ENCODE data around the gene NHERF1. TPM values are rescaled to one million over a fixed set of nuclear protein-coding genes. Genes with fewer than 3 reads are reported as not detected.
A peak's percentile ranks its signal among the peaks of the same experiment; 100 is the strongest.

The NHERF1 gene
- polyA plus RNA-seq, 1 donor (not counting 4 experiments of a cell fraction or from before 2014, with no cell fraction given): 45.6 TPM

- Histone ChIP-seq H2AFZ (ENCODE audit: control insufficient read depth, low read length) (no peak overlapping the region), H3K4me2 (ENCODE audit: control insufficient read depth, extremely low read depth, insufficient read depth, low read depth, low read length) (no peak overlapping the region), H3K9ac (ENCODE audit: control insufficient read depth, extremely low read depth, insufficient read depth, low read length) (no peak overlapping the region), H4K20me1 (ENCODE audit: control insufficient read depth, extremely low read depth, insufficient read depth, low read length) (peaks cover 1% of the 10 kb centered on the region), H3K27ac (ENCODE audit: control insufficient read depth, insufficient read depth, low read length) (no peak overlapping the region), H3K9me3 (ENCODE audit: control insufficient read depth, low read depth, low read length) (no peaks in the 10 kb centered on the region), H3K4me1 (ENCODE audit: control insufficient read depth, extremely low read depth, insufficient read depth, low read length) (peaks cover 20% of the 10 kb centered on the region), H3K9me1 (ENCODE audit: control insufficient read depth, extremely low read depth, insufficient read depth, low read length) (peaks cover 5% of the 10 kb centered on the region), H3K36me3 (ENCODE audit: control insufficient read depth in 2 of 2, extremely low read depth in 1 of 2, insufficient read depth in 2 of 2, low read length in 2 of 2) (no peaks in the 10 kb centered on the region), H3K27me3 (ENCODE audit: control insufficient read depth, extremely low read depth, insufficient read depth, low read length) (peaks cover 1% of the 10 kb centered on the region), H3K4me3 (ENCODE audit: control insufficient read depth in 2 of 3, extremely low read depth in 1 of 3, insufficient read depth in 2 of 3, low read depth in 1 of 3, low read length in 3 of 3) (no peak overlapping the region), H3K79me2 (ENCODE audit: control insufficient read depth, insufficient read depth, low read length) (peaks cover 33% of the 10 kb centered on the region)
- no peak for TF ChIP-seq EZH2 (IDR thresholded peaks at IDR 0.05; ENCODE audit: low read length)
- TF ChIP-seq CTCF (optimal IDR thresholded peaks at IDR 0.05 in 1 of 3, IDR thresholded peaks at IDR 0.05 in 1 of 3, conservative IDR thresholded peaks at IDR 0.05 in 1 of 3; ENCODE audit: extremely low read depth in 1 of 3, insufficient read depth in 2 of 3, low read length in 3 of 3): no peak
- dilution Hi-C loops (cut with MboI; ENCODE audit: extremely low pct_ligation_motif_present, low sequenced_read_pairs): no loop called here
- DNase-seq (ENCODE audit: low read depth, low spot score) (no peak), FAIRE-seq (no peak)
These were observed 1.5 kb upstream of the NHERF1 start for GRCh38 chr17:74746922-74747321.

- no peak for DNase-seq (ENCODE audit: low read depth, low spot score)
- H3K79me2 ChIP-seq (ENCODE audit: control insufficient read depth, insufficient read depth, low read length): peaks cover 44% of the 10 kb centered on the region
- H3K4me2 ChIP-seq (ENCODE audit: control insufficient read depth, extremely low read depth, insufficient read depth, low read depth, low read length): peak overlapping the region; percentile 95
- dilution Hi-C loops (cut with MboI; ENCODE audit: extremely low pct_ligation_motif_present, low sequenced_read_pairs): no loop called here
- H3K36me3 ChIP-seq (ENCODE audit: control insufficient read depth in 2 of 2, extremely low read depth in 1 of 2, insufficient read depth in 2 of 2, low read length in 2 of 2): no peaks in the 10 kb centered on the region
- H3K4me1 ChIP-seq (ENCODE audit: control insufficient read depth, extremely low read depth, insufficient read depth, low read length): peaks cover 20% of the 10 kb centered on the region
- H3K9me1 ChIP-seq (ENCODE audit: control insufficient read depth, extremely low read depth, insufficient read depth, low read length): peaks cover 5% of the 10 kb centered on the region
- H3K27ac ChIP-seq (ENCODE audit: control insufficient read depth, insufficient read depth, low read length): no peak overlapping the region
- H2AFZ ChIP-seq (ENCODE audit: control insufficient read depth, low read length): peak overlapping the region; percentile 46
- peak overlapping the region; percentile 54 to 93 (median 81) for H3K4me3 ChIP-seq (ENCODE audit: control insufficient read depth in 2 of 3, extremely low read depth in 1 of 3, insufficient read depth in 2 of 3, low read depth in 1 of 3, low read length in 3 of 3)
- H3K9me3 ChIP-seq (ENCODE audit: control insufficient read depth, low read depth, low read length): no peaks in the 10 kb centered on the region
- H4K20me1 ChIP-seq (ENCODE audit: control insufficient read depth, extremely low read depth, insufficient read depth, low read length): no peaks in the 10 kb centered on the region
- peak overlapping the region; percentile 14 for H3K9ac ChIP-seq (ENCODE audit: control insufficient read depth, extremely low read depth, insufficient read depth, low read length)
- TF ChIP-seq EZH2 (IDR thresholded peaks at IDR 0.05; ENCODE audit: low read length) (no peak), CTCF (optimal IDR thresholded peaks at IDR 0.05 in 1 of 3, IDR thresholded peaks at IDR 0.05 in 1 of 3, conservative IDR thresholded peaks at IDR 0.05 in 1 of 3; ENCODE audit: extremely low read depth in 1 of 3, insufficient read depth in 2 of 3, low read length in 3 of 3) (peak in 1 of 3 experiments; percentile 9)
- FAIRE-seq: no peak
- H3K27me3 ChIP-seq (ENCODE audit: control insufficient read depth, extremely low read depth, insufficient read depth, low read length): no peaks in the 10 kb centered on the region
These were observed 224 bp upstream of the NHERF1 start for GRCh38 chr17:74748279-74748528.
